NOMO-1 treated with DMSO at 0.1 percent for 48 hours (cell line): Measurements from ENCODE around the gene EXOC3L1.

Experiments used
- DNase-seq: peaks from one replicate; lab custom pipeline; 2025; ENCODE audit not compliant: unreplicated experiment; lab: John Stamatoyannopoulos, UW

The EXOC3L1 gene

DNA sequence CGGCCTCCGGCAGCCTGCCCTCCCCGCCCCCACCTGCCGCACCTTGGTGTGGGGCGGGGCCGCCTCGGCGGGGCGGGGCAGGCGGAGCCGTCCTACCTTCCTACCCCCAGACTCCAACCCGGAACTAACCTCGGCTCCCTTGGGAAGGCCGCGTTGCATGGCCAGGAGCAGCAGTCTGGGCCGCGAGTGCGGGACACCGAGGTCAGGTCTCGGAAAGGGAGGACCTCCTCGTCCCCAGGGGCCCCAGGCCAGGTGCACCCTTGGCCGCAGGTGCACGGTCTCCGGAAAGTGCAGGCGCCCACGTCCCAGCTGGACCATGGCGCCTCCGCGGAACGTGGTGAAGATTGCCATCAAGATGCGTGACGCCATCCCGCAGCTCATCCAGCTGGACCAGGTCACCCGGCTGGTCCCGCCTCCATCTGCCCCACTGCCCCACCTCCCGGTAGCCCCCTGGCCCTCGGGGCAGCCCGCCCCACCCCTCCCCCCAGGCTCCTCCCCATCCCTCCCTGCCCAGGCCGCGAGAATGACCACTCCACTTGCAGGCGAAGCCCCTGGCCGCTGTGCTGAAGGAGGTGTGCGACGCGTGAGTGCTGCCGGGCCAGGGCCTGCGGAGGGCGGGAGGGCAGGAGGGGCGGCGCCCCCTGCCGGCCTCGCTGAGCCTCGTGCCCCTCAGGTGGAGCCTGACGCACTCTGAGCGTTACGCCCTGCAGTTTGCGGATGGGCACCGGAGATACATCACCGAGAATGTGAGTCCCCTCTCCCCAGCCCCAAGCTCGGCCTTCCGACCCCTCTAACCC is 9.3 kb upstream of the EXOC3L1 start, which contains the start of gene ELMO3:
TSS of gene ELMO3 (plus strand) at position 121 of the 797 bp plus-strand sequence. CDS start at position 317, 196 bp downstream.
- DNase-seq = no peak

DNA sequence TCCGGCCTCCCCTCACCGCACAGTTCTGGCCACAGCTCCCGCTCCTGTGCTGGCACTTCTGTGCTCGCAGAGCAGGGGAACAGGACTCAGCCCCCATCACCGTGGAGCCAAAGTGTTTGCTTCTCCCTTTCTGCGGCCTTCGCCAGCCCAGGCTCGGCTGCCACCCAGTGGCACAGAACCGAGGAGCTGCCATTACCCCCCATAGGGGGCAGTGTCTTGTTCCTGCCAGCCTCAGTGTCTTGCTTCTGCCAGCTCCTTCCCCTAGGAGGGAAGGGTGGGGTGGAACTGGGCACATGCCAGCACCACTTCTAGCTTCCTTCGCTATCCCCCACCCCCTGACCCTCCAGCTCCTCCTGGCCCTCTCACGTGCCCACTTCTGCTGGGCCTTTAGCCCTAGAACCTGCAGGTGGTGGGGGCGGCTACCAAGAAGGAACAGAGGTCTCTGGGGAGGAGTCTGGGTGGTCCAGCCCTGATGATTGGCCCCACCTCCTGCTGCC is 8.3 kb upstream of the EXOC3L1 start:
- no peak for DNase-seq

DNA sequence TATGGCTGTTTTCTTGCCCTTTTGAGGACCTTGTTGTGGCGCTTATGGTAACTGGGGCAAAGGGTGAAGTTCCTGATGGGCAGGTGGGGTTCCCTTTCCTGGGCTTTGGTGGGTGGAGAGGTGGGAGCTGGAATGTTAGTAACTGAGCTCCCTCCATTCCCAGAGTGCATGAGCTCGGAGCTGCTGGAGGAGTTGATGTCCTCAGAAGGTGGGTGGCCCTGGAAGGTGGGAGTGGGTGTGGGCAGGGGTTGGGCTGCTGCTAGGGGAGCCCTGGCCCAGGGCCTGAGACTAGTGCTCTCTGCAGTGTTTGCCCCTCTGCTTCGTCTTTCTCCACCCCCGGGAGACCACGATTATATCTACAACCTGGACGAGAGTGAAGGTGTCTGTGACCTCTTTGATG is 7.8 kb upstream of the EXOC3L1 start:
- no peak for DNase-seq

DNA sequence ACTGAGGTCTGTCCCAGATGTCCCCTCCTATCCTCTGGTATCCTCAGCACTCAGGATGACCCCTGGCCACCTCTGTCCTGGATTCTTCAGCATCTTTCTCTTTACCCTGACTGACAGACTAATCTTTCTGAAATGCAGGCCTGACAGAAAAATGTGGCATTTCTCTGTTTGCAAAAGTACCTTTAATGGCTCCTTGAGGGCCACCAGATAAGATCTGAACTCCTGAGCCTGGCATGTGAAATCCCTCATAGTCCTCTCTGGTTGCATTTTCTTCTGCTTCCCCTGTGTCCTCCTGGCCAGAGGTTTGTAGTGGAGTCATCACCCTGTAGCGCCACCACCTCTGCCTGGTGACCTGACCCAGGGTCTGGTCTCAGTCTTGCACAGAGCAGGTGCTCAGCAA is 6.9 kb upstream of the EXOC3L1 start:
- no peak for DNase-seq

DNA sequence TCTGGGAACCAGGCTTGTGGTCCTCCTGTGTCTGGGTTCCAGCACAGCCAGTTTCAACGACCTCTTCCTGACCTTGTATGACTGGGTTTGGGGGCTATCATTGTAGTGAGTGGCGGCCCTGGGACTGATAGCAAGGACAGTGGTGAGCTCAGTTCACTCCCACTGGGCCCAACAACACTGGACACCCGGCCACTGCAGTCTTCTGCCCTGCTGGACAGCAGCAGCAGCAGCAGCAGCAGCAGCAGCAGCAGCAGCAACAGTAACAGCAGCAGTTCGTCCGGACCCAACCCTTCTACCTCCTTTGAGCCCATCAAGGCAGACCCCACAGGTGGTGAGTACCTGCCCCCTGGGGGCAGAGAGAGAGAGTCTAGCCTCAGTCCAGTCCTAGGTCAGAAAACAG is 5.7 kb upstream of the EXOC3L1 start:
- DNase-seq = no peak

DNA sequence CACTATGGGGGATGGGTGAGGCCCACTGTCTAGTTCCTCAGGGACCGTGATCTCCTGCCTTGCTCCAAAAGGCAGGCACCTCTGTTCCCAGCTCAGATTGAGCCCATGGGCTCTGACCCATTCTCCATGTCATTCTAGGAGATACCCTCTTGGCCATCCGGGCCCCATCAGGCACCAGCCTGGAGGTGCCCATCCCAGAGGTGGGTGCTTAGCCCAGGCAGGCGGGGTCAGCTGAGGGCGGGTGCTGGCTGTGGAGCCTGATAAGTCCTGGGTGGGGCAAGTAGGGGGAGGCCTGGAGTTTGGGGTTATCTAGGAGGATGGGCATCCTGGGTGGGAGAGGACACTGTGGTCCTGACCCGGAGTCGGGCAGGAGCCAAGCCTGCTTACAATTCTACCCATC is 4.3 kb upstream of the EXOC3L1 start:
- no peak for DNase-seq

DNA sequence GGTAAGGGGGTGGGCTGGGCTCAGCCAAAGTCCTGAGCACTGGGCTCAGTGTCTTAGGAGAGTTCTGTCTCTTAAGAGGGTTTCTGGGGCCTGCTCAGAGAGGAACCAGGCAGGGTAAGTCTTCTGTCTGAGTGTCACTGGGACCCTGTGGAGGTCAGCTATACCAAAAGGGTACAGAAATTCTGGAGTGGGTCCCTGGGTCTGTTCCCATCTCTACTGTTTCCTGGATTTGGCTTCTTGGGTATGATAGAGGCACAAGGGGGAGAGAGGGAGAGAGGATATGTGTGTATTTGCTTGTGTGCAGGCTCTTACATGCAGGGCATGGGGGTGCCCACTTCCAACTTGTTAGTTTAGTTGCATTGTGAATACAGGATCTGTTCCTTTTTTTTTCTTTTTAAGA is 3.6 kb upstream of the EXOC3L1 start:
- DNase-seq = no peak

DNA sequence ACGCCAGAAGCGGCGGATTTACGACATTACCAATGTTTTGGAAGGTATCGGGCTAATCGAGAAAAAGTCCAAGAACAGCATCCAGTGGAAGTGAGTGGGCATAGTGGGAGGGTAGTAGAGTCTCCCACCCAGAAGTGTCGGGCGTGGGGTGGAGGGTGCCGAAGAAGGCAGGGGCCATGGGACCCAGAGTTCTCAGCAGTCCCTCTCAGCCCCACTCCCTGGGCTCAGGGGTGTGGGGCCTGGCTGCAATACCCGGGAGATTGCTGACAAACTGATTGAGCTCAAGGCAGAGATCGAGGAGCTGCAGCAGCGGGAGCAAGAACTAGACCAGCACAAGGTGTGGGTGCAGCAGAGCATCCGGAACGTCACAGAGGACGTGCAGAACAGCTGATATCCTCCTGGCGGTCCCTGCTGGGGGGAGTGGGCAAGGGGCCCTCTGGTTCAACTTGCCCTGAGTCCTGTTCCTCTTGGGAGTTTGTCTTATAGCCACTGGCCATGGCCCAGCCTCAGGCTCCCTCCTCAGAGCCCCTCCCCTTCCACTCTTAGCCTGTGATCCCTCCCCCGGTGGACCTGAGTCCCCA is 2.9 kb upstream of the EXOC3L1 start:
- DNase-seq = no peak

DNA sequence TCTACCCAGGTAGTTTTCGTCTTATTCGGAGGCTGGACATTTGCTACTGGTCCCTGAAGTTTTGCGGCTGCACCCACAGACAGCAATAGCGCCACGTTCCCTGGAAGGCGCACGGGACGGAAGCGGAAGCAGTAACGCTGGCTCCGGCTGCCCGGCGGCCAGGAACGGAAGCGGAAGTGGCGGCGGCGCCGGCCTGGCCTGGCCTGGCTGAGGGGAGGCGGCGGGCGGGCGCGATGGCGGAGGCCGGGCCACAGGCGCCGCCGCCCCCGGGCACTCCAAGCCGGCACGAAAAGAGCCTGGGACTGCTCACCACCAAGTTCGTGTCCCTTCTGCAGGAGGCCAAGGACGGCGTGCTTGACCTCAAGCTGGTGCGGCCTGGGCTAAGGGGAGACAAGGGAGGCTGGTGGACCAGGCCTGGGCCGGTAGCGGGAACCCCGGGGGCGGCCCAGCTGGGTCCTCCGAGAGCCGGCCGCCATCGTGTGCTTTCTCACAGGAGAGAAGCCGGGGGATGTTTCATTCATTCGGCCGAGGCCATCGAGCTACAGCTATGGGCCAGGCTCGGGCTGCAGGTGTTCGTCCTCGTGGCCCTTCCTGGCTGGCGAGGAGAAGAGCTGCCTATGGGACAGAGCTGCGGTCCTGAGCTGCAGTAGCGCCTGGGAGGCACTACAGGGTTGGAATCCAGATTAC is 2.2 kb upstream of the EXOC3L1 start, which contains the start of gene E2F4:
TSS of gene E2F4 (plus strand) at position 161 of the 687 bp plus-strand sequence. CDS start at position 234, 73 bp downstream.
- DNase-seq = peak; percentile 95

DNA sequence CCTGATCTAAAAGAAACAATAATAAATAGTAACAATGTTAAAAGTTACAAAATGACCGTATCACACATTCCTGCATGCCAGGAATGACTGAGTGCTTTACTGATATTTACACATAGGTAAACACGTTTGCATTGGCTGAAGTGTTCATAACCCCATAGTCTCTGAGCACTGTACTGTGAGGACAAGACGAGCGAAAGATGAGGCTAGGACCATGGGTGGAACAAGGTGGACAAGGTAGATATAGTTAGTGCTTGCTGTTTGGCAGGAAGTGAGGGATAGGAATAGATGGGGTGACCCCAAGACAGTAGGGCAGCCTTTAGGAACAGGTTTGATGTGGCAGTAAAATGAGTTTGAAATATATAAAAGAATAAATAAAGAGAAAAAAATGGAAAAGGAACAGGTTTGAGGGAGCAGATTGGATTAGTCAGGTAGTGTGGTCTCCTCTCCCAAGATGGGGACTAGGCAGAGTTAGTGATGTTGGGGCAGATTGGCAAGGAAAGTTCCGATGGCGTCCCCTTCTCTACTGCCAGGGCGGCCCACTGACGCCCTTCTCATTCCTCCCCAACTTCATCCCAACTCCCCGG is 1.6 kb upstream of the EXOC3L1 start:
- DNase-seq = no peak

DNA sequence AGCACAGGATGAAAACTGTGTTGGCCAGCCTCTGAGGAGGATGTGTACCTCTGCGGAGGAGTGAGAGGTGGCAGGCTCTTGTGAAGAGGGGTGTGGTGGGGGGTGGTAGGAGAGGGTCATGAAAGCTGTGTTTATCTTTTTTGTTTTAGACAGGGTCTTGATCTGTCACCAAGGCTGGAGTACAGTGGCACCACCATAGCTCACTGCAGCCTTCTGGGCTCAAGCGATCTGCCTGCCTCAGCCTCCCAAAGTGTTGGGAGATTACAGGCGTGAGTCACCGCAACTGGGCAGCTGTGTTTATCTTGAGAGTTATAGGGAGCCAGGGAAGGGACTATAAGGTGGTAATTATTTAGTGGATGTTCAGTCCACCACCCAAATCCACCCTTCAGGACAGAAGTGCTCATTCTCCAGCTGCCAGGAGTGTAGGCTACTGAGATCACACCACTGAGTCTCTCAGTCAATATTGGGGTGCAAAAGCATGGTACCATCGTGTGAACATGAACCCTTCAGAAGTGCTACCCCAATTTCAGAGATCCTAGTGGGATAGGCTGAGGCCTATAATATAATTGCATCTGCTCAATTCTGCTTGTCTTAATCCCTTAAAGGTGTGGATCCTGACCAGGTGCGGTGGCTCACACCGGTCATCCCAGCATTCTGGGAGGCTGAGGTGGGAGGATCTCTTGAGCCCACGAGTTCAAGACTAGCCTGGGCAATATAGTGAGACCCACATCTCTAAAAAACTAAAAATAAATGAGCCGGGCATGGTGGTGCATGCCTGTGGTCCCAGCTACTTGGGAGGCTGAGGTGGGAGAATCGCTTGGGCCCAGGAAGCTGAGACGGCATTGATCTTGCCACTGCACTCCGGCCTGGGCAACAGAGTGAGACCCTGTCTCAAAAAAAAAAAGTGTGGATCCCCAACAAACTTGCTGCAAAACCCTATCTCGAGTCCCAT is 788 bp upstream of the EXOC3L1 start:
- no peak for DNase-seq

DNA sequence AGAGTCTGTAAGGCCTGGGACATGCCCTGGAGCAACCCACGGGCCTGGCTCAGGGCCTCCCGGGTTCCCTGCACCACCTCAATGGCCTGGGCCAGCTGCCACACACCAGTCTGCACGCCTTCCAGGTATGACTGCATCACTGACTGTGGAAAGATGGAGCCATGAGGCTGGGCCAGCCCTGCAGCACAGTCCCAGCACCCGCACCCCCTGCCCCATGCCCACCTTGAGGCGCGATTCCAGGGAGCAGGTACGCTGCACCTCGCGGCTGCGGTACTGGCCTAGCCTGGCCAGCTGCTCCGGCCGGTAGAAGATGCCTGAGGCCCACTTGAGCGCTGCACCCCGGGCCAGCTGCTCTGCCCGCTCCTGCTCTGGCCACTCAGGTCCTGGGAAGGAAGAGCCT is 1.1 kb downstream of the EXOC3L1 start:
- DNase-seq = no peak

DNA sequence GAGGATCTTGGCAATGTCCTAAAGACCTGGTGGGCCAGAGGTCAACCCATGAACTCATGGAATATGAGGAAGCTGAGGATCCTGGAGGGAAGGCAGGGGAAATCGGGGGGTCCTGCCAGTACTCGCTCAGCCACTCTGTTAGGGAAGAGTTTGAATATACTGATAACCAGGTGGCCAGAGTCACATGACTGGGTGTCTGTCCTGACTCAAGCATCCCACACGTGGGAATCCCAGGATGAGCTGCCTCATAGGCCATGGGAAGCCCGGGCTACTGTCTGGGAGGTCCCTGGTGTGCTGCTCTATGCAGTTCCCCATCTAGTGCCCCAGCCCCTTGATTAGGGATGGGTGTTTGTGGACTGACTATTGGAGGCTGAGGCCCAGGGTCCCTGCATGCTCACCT is 1.6 kb downstream of the EXOC3L1 start:
- no peak for DNase-seq

DNA sequence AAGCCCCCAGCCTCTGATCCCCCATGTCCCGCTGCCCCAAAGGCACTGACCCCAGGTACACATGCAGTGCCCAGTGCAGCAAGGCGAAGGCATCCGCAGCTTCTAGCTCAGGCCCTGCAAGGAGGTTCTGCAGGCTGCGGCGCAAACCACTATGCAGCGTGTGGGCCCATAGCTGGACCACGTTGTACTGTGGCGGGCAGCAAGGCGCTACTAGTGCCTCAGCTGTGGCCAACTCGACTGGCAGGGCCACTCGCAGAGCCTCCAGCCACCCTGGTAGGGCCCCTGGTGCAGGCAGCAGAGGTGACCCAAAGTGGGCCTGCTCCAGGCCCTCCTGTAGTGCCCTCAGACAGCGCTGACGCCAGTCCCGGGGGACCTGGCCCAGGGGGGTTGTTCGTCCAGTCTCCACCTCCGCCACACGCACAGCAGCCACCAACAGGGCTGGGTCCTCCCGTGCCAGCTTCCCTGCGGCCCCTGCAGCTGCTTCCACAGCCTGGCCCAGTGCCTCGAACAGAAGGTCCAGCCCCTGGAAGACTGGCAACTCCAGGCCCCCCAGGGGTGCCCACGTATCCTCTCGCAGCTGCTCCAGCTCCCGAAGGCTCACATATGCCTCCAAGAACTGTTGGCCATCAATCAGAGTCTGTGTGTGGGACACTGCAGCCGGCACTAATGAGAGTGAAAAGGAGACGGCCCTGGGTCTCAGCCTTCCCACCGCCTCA is 2.6 kb downstream of the EXOC3L1 start:
- no peak for DNase-seq

DNA sequence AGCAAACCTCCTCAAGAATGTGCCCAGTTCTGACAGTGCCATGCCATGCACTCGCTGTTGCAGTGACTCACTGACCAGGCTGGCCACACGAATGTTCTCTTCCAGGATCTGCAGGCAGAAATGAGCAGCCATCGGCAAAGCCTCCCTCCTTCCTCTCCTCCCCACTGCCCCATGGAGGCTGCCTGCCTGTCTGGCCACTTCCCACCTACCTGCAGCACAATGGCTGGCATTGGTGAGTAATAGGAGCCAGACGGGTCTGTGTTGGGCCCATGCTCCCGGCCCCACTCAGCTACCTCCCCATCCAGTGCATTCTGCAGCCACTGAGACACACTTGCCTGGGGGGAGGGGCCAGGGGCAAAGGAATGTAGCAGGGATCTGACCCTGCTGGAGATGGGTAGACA is 3.4 kb downstream of the EXOC3L1 start:
- DNase-seq = no peak

DNA sequence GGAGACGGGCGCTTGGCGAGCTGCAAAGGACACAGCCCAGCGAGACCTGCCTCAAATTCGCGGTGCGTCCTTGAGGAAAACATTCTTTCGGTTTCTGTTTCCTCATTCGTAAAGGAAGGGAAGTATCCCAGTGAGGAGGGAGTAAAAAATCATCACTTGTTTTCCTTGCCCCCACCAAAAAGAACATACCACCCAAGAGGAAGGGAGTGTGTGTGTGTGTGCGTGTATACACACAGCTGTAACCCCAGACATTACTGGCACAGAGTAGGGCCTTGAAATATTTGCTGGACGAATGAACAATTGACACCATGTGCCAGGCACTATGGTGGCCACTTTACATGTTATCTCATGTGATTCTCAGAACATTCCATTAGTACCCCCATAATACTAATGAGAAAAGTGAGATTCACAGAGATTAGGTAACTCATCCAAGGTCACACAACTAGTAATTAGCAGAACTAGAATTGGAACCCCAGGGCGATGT is 4.2 kb downstream of the EXOC3L1 start:
- DNase-seq = no peak

DNA sequence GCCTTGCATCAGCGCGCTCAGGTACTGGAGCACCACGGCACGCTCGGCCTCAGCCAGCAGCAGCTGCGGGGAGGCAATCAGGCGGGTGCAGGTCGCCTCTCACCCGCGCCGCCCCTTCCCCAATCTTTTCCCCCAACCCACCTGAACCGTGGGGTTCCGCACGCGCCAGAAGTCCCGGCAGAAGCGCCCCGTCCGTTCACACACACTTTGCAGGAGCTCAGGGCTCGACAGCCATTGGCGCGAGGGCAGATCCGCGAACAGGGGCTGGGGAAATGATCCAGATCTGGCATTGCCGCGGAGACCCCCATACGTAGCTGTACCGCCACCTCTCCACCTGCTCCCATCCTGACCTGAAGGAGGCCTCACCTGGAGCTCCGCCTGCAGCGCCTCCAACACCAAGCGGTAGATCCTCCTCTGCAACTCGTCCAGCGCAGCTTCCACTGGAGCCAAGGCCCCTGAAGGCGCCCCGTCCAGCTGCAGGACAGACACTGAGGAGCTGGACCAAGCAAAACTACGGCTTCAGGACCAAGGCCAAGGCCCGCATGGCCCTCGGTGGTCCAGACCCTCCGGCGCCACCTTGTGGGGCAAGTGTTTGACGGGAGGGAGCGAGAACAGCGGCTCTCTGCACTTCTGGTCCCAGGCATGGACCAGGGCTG is 4.8 kb downstream of the EXOC3L1 start:
- peak; percentile 78 for DNase-seq

DNA sequence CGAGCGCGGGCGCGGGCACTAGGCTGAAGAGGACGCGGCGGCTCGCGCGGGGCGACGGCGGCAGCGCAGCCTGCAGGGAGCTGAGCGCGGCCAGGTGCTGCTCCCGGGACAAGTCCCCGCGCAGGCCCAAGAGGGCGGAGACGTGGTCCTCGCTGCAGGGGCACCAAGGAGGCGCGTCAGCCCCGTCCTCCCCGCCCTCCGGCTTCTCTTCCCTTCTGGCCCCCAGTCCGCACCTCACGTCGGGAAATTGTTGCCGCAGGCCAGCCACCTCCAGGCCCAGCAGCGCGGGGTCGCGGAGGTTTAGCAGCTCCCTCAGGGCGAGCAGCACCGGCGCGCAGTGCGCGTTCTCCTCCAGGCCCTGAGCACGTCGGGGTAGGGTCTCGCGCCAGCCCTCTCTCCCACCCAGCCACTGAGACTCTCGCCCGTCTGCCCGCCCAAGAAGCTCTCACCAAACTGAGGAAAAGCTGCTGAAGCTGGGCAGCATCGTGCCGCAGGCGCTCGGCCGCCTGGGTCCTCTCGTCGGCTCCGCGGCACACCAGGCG is 5.4 kb downstream of the EXOC3L1 start:
- DNase-seq = no peak
